GM12878 (cell line): ENCODE results near the gene TMEM19. TPM values are rescaled to one million over a fixed set of nuclear protein-coding genes. Genes with fewer than 3 reads are reported as not detected.

Experiments
- ATF7 ChIP-seq: fragments of 450-650 bp; IDR thresholded peaks from 2 replicates; pipeline ENCODE4 v1.6.1; 2016; ENCODE audit warnings: low read depth, mild to moderate bottlenecking
- BRCA1 ChIP-seq: IDR thresholded peaks from 2 replicates; pipeline ENCODE4 v1.6.1; 2011; ENCODE audit warnings: low read depth, low read length, improper control_type of control experiment
- CUX1 ChIP-seq: IDR thresholded peaks from 2 replicates; pipeline ENCODE4 v1.6.1; 2012; ENCODE audit warnings: improper control_type of control experiment, low read depth, low read length; ENCODE audit not compliant: insufficient replicate concordance
- E4F1 ChIP-seq: fragments of 450-650 bp; IDR thresholded peaks from 2 replicates; pipeline ENCODE4 v1.6.1; 2018; ENCODE audit warnings: borderline replicate concordance, mild to moderate bottlenecking; ENCODE audit not compliant: partially characterized antibody
- EZH2 ChIP-seq: IDR thresholded peaks from 2 replicates; pipeline ENCODE4 v1.6.1; 2012; ENCODE audit warnings: low read depth, mild to moderate bottlenecking, control low read depth, inconsistent platforms, low read length, borderline replicate concordance; ENCODE audit not compliant: control insufficient read depth
- FOXK2 ChIP-seq: fragments of 450-650 bp; IDR thresholded peaks from 2 replicates; pipeline ENCODE4 v1.6.1; 2017; ENCODE audit warnings: mild to moderate bottlenecking, moderate library complexity
- HSF1 ChIP-seq: fragments of 150-350 bp; IDR thresholded peaks from 2 replicates; pipeline ENCODE4 v1.6.1; 2014; ENCODE audit warnings: mild to moderate bottlenecking, low read depth, low read length
- IRF3 ChIP-seq: fragments of 450-650 bp; IDR thresholded peaks from 2 replicates; pipeline ENCODE4 v1.6.1; 2014; ENCODE audit warnings: mild to moderate bottlenecking
- NFXL1 ChIP-seq: fragments of 450-650 bp; IDR thresholded peaks from 2 replicates; pipeline ENCODE4 v1.6.1; 2017; ENCODE audit warnings: antibody characterized with exemption, mild to moderate bottlenecking, borderline replicate concordance
- NR2C2 ChIP-seq: IDR thresholded peaks from 2 replicates; pipeline ENCODE4 v1.6.1; 2011; ENCODE audit warnings: borderline replicate concordance, low read depth; ENCODE audit not compliant: control insufficient read depth, insufficient read length
- NRF1 ChIP-seq: conservative IDR thresholded peaks from 2 replicates; pipeline ENCODE4 v1.6.1; 2011; ENCODE audit warnings: mild to moderate bottlenecking, low read depth, low read length, improper control_type of control experiment
- PKNOX1 ChIP-seq: fragments of 450-650 bp; IDR thresholded peaks from 2 replicates; pipeline ENCODE4 v1.6.1; 2016; ENCODE audit warnings: mild to moderate bottlenecking
- POLR2AphosphoS2 ChIP-seq: IDR thresholded peaks from 2 replicates; pipeline ENCODE4 v1.6.1; 2011; ENCODE audit warnings: low read depth, mild to moderate bottlenecking, low read length, improper control_type of control experiment, moderate library complexity
- SMAD5 ChIP-seq: IDR thresholded peaks from 2 replicates; pipeline ENCODE4 v1.6.1; 2016; ENCODE audit warnings: antibody characterized with exemption, low read depth
- STAT1 ChIP-seq: fragments of 450-650 bp; conservative IDR thresholded peaks from 2 replicates; pipeline ENCODE4 v1.6.1; 2014; ENCODE audit warnings: antibody characterized with exemption, mild to moderate bottlenecking
- TAF1 ChIP-seq: IDR thresholded peaks from 2 replicates; pipeline ENCODE4 v1.6.1; 2011; ENCODE audit warnings: mild to moderate bottlenecking, low read depth, low read length, borderline replicate concordance
- TARDBP ChIP-seq: IDR thresholded peaks from 2 replicates; pipeline ENCODE4 v1.6.1; 2016; ENCODE audit warnings: borderline replicate concordance
- ZZZ3 ChIP-seq: IDR thresholded peaks from 2 replicates; pipeline ENCODE4 v1.6.1; 2011; ENCODE audit warnings: low read depth; ENCODE audit not compliant: control insufficient read depth, insufficient read length
- polyA plus RNA-seq, 11 experiments: library from polyadenylated mRNA; depleted of rRNA in 4 of 11; unstranded in 6 of 11; stranded (reverse) in 5 of 11; fragments of >200 nt; fragmentation: Nextera tagmentation in 4 of 11; fragmentation: Illumina TruSeq in 1 of 11; extraction: Ambion mirVana in 4 of 11; extraction: Trizol in 1 of 11; gene quantifications; 1 replicate in 1 of 11; 2 replicates in 10 of 11; pipeline versions ENCODE4 v1.2.1 to v1.2.3, GENCODE V29; 2011 to 2016; ENCODE audit warnings: inconsistent platforms in 2 of 11, missing spikeins in 2 of 11, low read depth in 1 of 11
- total RNA-seq, 4 experiments: library from RNA; depleted of rRNA in 3 of 4; stranded (reverse); fragments of >200 nt in 3 of 4; fragmentation: Illumina TruSeq in 1 of 4; extraction: Trizol in 1 of 4; gene quantifications; 2 replicates each; pipeline versions ENCODE4 v1.2.1 to v1.2.3, GENCODE V29; 2013 to 2021

TMEM19 gene
- total and polyA plus RNA-seq, 10 of the 15 experiments (the other 5 are each of a cell fraction or from before 2014, with no cell fraction given) = 26.7 to 54.9 (median 39.3) TPM

- TF ChIP-seq PKNOX1 (peak; percentile 66), CUX1 (no peak), BRCA1 (peak; percentile 91), ATF7 (peak; percentile 68), IRF3 (no peak), TARDBP (no peak), TAF1 (peak; percentile 87), EZH2 (no peak), FOXK2 (no peak), POLR2AphosphoS2 (peak; percentile 78), E4F1 (no peak), NR2C2 (no peak), SMAD5 (peak; percentile 87), NRF1 (no peak), ZZZ3 (no peak), HSF1 (no peak), NFXL1 (no peak), STAT1 (peak; percentile 78; the same call in 1 of the 2 replicates)
These were observed 22.1 kb upstream of the TMEM19 start, which contains the start of the genes THAP2 and ZFC3H1 (continued) for GRCh38 chr12:71663561-71664410.
